Kidney (tissue), 14 donors: ENCODE results near the gene SLC38A9. TPM values are rescaled to one million over a fixed set of nuclear protein-coding genes. Genes with fewer than 3 reads are reported as not detected.

Experiments
- DNase-seq, 5 donors: peaks; one replicate each; pipeline ENCODE4 v3.0.0-alpha.2; 2013 to 2020
- FAIRE-seq: peaks from 2 replicates; lab custom pipeline; 2012; peaks lifted over from hg19 to GRCh38; lab: Jason Lieb, UNC
- H3K27ac ChIP-seq, 2 donors: one replicate each; pipeline ENCODE4 v1.7.0; 2013; ENCODE audit warnings: low read depth in 2 of 2, low read length in 2 of 2, inconsistent platforms in 1 of 2
- H3K27me3 ChIP-seq: one replicate; pipeline ENCODE4 v1.7.1; 2013; ENCODE audit warnings: low read length, inconsistent platforms; ENCODE audit not compliant: control insufficient read depth, insufficient read depth
- H3K36me3 ChIP-seq, 3 donors: one replicate each; pipeline versions ENCODE4 v1.7.0 to v1.7.1; 2013; ENCODE audit warnings: low read length in 3 of 3, control low read depth in 1 of 3, inconsistent platforms in 1 of 3; ENCODE audit not compliant: insufficient read depth in 3 of 3, control insufficient read depth in 2 of 3
- H3K4me1 ChIP-seq, 3 donors: one replicate each; pipeline versions ENCODE4 v1.7.0 to v1.7.1; 2013; ENCODE audit warnings: low read length in 3 of 3, inconsistent platforms in 1 of 3, low read depth in 1 of 3; ENCODE audit not compliant: control insufficient read depth in 2 of 3, insufficient read depth in 2 of 3
- H3K4me3 ChIP-seq, 3 donors: one replicate each; pipeline versions ENCODE4 v1.7.0 to v1.8.1; 2013; ENCODE audit warnings: low read length in 3 of 3, control low read depth in 1 of 3, inconsistent platforms in 1 of 3
- H3K9ac ChIP-seq, 3 donors: one replicate each; pipeline versions ENCODE4 v1.7.0 to v1.7.1; 2013; ENCODE audit warnings: low read length in 3 of 3, control low read depth in 1 of 3, inconsistent platforms in 1 of 3
- H3K9me3 ChIP-seq, 3 donors: one replicate each; pipeline versions ENCODE4 v1.7.0 to v1.7.1; 2013; ENCODE audit warnings: low read length in 3 of 3, control low read depth in 1 of 3, inconsistent platforms in 1 of 3; ENCODE audit not compliant: control insufficient read depth in 2 of 3, insufficient read depth in 1 of 3
- CTCF ChIP-seq: IDR thresholded peaks from 3 replicates; pipeline ENCODE4 v1.5.1; 2012; ENCODE audit warnings: mild to moderate bottlenecking, moderate library complexity, borderline replicate concordance; ENCODE audit not compliant: insufficient read depth; ENCODE audit errors: extremely low read depth
- intact Hi-C: fragments of 100-400 bp; cut with DNase I; formaldehyde crosslinking; loops from one replicate; pipeline ENCODE4 v1.11.1; 2022
- polyA plus RNA-seq: library from polyadenylated mRNA; stranded (reverse); fragments of 350-450 nt; fragmentation: Illumina TruSeq; extraction: RNeasy Lipid Tissue Mini Kit (QIAGEN cat#74804); gene quantifications from one replicate; pipeline ENCODE4 v1.2.3, GENCODE V29; 2014; ENCODE audit warnings: low read depth, low replicate concordance; ENCODE audit not compliant: insufficient read depth
- total RNA-seq: library from RNA; stranded (reverse); fragmentation: NEBNext Ultra II Directional; extraction: Animal tissue kit (Norgen Biotek cat#: 25700); gene quantifications from one replicate; pipeline ENCODE4 v1.2.1, GENCODE V29; 2021
- donor health status: control.
- donor health status: control.
- donor health status: control.
- donor health status: control.
- donor health status: control.
- donor health status: DM: yes; HTN: yes; CAD: no.
- donor health status: Normal renal cell carcinoma (clear cell type).

Gene SLC38A9
- total and polyA plus RNA-seq, 2 donors from 2014 or later, result 5.8 to 24.8 TPM

- H3K9me3 ChIP-seq, result no peaks in the 10 kb centered on the region
- no peaks in the 10 kb centered on the region for H3K27me3 ChIP-seq
- no peaks in the 10 kb centered on the region for H3K36me3 ChIP-seq
- no peak overlapping the region for H3K9ac ChIP-seq
- intact Hi-C loops, result no loop called here
- no peak overlapping the region for H3K4me3 ChIP-seq
- no peak overlapping the region for H3K27ac ChIP-seq
- no peak for TF ChIP-seq CTCF
- H3K4me1 ChIP-seq, result no peaks in the 10 kb centered on the region
- FAIRE-seq (no peak), DNase-seq (no peak)
Observed at GRCh38 chr5:55758231-55758630, 46.1 kb upstream of the SLC38A9 start.

DNA sequence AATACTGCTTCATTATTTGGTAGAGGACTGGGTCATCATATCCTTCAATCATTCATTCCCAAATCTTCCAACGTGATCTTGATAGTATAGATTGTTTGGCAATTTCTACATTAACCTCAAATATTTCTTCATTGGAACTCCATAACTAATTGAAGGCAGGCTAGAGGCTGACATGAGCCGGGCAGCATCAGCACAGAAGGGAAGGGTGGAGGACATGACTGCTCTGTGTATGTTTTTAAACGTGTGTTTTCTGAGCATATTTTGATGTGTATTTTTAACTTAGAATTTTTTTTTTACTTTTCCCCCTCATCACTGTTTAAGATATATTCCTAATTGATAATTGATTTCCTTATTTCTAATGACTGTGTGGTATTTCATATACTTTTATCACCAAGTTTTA lies 38.4 kb upstream of the SLC38A9 start:
- H3K4me3 ChIP-seq, result no peak overlapping the region
- intact Hi-C loops, result no loop called here
- FAIRE-seq (no peak), DNase-seq (no peak)
- no peaks in the 10 kb centered on the region for H3K9me3 ChIP-seq
- no peaks in the 10 kb centered on the region for H3K27me3 ChIP-seq
- no peaks in the 10 kb centered on the region for H3K4me1 ChIP-seq
- H3K27ac ChIP-seq, result no peak overlapping the region
- no peaks in the 10 kb centered on the region for H3K36me3 ChIP-seq
- H3K9ac ChIP-seq, result no peak overlapping the region
- TF ChIP-seq CTCF, result no peak

DNA sequence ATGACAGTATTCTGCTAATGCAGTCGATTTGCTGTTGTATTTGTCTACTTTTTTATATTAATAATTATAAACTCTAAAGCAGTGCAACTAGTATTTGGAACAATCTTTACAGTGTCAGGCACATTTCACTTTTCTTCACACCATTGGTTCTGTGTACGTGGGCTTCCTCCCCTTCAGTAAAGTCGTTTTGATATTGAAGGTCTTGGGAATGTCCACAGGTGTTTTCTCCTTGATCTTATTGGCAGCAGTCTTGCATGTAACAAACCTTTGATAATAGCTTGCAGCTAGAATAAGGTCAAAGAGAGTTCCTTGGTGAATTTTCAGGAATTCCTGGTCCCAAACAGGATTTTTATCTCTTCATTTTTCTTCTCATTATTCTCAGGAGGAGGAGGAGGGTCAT lies 37.9 kb upstream of the SLC38A9 start:
- DNase-seq, result no peak

More for the DNA sequence above, 37.9 kb upstream of the SLC38A9 start:
- Histone ChIP-seq H3K27me3 (no peaks in the 10 kb centered on the region), H3K4me3 (no peak overlapping the region), H3K4me1 (no peaks in the 10 kb centered on the region), H3K9me3 (no peaks in the 10 kb centered on the region), H3K9ac (no peak overlapping the region), H3K36me3 (no peaks in the 10 kb centered on the region), H3K27ac (no peak overlapping the region)
- FAIRE-seq, result no peak
- TF ChIP-seq CTCF, result no peak
- intact Hi-C loops, result no loop called here
